Pancreas (tissue), 10 donors: ENCODE measurements around the gene DOCK1. TPM values are rescaled to one million over a fixed set of nuclear protein-coding genes. Genes with fewer than 3 reads are reported as not detected.
A peak's percentile ranks its signal among the peaks of the same experiment; 100 is the strongest.

ENCODE experiments used
- ATAC-seq, 4 donors: fragments of 200-7000 bp; cut with Tn5 transposase; one replicate each; pipeline versions ENCODE4 v1.8.0 to v1.9.1; 2020; ENCODE audit warnings: mild to moderate bottlenecking in 4 of 4, moderate library complexity in 4 of 4
- DNase-seq, 6 donors: peaks; one replicate each; pipeline ENCODE4 v3.0.0-alpha.2; 2020
- FAIRE-seq: peaks from 2 replicates; lab custom pipeline; 2012; peaks lifted over from hg19 to GRCh38; lab: Jason Lieb, UNC
- H3K27ac ChIP-seq, 4 donors: fragments of 200-600 bp; sonication (generic); 1 replicate in 3 of 4; 2 replicates in 1 of 4; pipeline versions ENCODE4 v1.5.0 to v1.8.0; 2020
- H3K27me3 ChIP-seq, 4 donors: fragments of 200-600 bp; one replicate each; pipeline ENCODE4 v1.8.0; 2021
- H3K36me3 ChIP-seq, 3 donors: fragments of 200-600 bp; sonication (generic) in 1 of 3; one replicate each; pipeline versions ENCODE4 v1.5.0 to v1.8.0; 2020 to 2021
- H3K4me1 ChIP-seq, 3 donors: fragments of 200-600 bp; one replicate each; pipeline ENCODE4 v1.8.0; 2021
- H3K4me3 ChIP-seq, 4 donors: fragments of 200-600 bp; sonication (generic) in 2 of 4; one replicate each; pipeline versions ENCODE4 v1.5.0 to v1.8.0; 2020 to 2021
- H3K9me3 ChIP-seq, 4 donors: fragments of 200-600 bp; one replicate each; pipeline ENCODE4 v1.8.0; 2021
- WGBS, 2 donors: extraction: QIAGEN DNeasy Blood & Tissue Kit; methylation state at CpG; one replicate each; pipeline ENCODE4 v1.1.7; 2013; 5-methylcytosine and 5-hydroxymethylcytosine counted together
- intact Hi-C, 3 donors: fragments of 100-400 bp; cut with DNase I; formaldehyde crosslinking; loops; one replicate each; pipeline versions ENCODE4 v1.11.1 to v1.14.2; 2022
- polyA plus RNA-seq, 2 donors: library from polyadenylated mRNA; stranded (reverse); fragments of 200-250 nt; gene quantifications; one replicate each; pipeline ENCODE4 v1.2.3, GENCODE V29; 2013
- total RNA-seq, 6 donors: library from RNA; stranded (reverse); fragmentation: NEBNext Ultra II Directional in 4 of 6; extraction: Animal tissue kit (Norgen Biotek cat#: 25700) in 4 of 6; gene quantifications; one replicate each; pipeline versions ENCODE4 v1.2.1 to v1.2.4, GENCODE V29; 2021 to 2023
- TF ChIP-seq, protein P1 (sequence below), 4 donors: fragments of 200-600 bp; sonication (generic) in 3 of 4; IDR thresholded peaks; one replicate each; pipeline versions ENCODE4 v1.5.0 to v1.8.0; 2021; ENCODE audit warnings: antibody characterized with exemption in 4 of 4
- donor health status: healthy with polysubstance abuse.
- donor health status: DM: no; HTN: no; CAD: no; lungs with moderate emphysema.
- donor health status: DM: no; HTN: no; CAD: no.
- donor health status: control.
- donor health status: control.
- donor health status: Bipolar disorder and iron deficiency.
- donor health status: DM: yes; HTN: yes; CAD: no.
- donor health status: DM: no; HTN: no; CAD: no.
- donor health status: DM: no; HTN: no; CAD: no.
- donor health status: DM: yes; HTN: yes; CAD: no.

Gene DOCK1
- total and polyA plus RNA-seq, 8 donors = 12.1 to 38.6 (median 24.2) TPM

DNA sequence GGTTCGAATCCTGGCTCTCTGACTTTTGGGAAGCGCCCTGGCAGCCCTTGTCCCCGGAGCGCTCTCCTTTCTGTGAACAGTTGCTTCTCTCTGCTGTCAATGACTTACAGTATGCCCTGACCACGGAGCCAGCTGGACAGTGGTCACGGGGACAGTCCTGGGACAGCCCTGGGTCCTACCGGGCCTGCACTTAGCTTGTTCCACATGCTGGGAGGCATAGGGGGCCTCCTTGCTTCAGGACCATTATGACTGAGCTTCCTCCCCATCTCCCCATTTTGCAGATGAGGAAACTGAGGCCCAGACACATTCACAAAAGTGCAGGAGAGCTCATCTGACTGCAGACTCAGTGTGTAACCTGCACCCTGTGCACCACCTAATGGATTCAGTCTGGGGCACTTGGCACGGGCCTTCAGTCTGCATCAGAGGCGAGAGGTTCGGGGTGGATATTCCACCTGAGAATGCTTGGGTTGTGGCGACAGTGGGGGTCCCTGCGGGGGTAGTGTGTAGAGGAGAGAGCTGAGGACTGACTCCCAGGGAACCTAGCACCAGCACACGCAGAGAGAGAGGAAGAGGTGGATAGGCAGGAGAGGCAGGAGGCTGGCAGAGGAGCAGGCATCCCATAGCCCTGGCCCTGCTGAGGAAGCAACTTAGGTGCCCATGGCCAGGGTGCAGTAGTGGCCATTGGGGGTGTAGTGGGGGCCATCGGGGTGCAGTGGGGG lies 1.6 kb downstream of the DOCK1 start:
- DNase-seq = no peak
- Histone ChIP-seq H3K9me3 (no peaks in the 10 kb centered on the region), H3K27ac (no peak overlapping the region), H3K4me3 (peak overlapping the region in 2 of 4 donors; percentile 84 to 92), H3K27me3 (no peaks in the 10 kb centered on the region), H3K36me3 (no peaks in the 10 kb centered on the region), H3K4me1 (peaks cover 0 to 11% (median 0%) of the 10 kb centered on the region in 3 donors)
- intact Hi-C loops = no loop called here
- TF ChIP-seq, protein P1, sequence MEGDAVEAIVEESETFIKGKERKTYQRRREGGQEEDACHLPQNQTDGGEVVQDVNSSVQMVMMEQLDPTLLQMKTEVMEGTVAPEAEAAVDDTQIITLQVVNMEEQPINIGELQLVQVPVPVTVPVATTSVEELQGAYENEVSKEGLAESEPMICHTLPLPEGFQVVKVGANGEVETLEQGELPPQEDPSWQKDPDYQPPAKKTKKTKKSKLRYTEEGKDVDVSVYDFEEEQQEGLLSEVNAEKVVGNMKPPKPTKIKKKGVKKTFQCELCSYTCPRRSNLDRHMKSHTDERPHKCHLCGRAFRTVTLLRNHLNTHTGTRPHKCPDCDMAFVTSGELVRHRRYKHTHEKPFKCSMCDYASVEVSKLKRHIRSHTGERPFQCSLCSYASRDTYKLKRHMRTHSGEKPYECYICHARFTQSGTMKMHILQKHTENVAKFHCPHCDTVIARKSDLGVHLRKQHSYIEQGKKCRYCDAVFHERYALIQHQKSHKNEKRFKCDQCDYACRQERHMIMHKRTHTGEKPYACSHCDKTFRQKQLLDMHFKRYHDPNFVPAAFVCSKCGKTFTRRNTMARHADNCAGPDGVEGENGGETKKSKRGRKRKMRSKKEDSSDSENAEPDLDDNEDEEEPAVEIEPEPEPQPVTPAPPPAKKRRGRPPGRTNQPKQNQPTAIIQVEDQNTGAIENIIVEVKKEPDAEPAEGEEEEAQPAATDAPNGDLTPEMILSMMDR (IDR thresholded peaks at IDR 0.05) = no peak
- FAIRE-seq = no peak
- no peak for ATAC-seq
- WGBS, 2 donors = 92 to 94% methylated on average over 14 of the region's 14 CpGs

DNA sequence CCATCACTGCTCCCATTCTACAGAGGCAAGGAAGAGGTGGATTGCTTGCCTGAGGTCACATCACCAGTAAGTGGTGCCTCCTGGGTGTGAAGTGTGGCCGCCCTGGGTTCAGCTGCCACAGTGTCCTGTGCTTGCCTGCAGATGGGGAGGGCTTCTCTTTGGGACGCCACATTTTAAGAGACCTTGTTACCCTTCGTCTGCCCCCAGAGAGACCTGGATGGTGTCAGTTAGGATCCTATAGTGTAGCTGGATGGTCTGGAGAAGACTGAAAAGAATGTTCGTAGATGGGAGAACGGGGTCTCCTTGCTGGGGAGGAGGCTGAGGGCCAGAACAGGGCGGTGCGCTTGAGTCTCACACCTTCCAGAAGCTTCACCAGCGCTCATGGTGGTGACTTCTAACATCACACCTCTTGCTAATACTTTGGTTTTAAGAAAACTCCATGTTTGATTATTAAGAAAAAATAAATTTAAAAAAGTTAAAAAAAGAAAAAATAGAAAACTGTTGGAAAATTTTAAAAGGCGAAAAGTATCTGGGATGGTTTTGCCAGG lies 2.3 kb downstream of the DOCK1 start:
- H3K4me3 ChIP-seq = no peak overlapping the region
- ATAC-seq (no peak), DNase-seq (no peak), FAIRE-seq (no peak)
- intact Hi-C loops = no loop called here
- H3K27ac ChIP-seq = no peak overlapping the region
- 95 to 98% methylated on average over 9 of the region's 9 CpGs for WGBS, 2 donors
- H3K27me3 ChIP-seq = no peaks in the 10 kb centered on the region
- no peaks in the 10 kb centered on the region for H3K36me3 ChIP-seq
- no peaks in the 10 kb centered on the region for H3K9me3 ChIP-seq
- TF ChIP-seq, protein P1 (IDR thresholded peaks at IDR 0.05) = no peak
- H3K4me1 ChIP-seq = peaks cover 0 to 11% (median 0%) of the 10 kb centered on the region in 3 donors

DNA sequence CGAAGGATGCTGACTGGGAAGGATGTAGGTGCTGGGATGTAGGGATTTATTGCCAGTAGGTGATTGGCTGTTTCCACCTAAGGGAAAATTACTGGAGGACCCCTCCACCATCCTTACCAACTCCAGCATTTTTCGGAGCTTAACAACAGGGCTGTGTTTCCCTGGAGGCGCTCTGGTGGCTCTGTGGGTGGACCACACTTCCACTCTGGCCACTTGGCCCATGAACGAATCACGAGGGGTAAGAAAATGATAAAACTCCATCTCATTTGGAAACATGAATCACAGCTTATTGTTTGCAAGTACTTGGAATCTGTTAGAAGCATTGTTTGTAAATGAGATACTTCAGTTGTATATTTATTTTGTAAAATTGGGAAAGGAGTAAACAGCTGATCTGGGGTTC lies 3.0 kb downstream of the DOCK1 start:
- WGBS, 2 donors = 87 to 90% methylated on average over 5 of the region's 5 CpGs
- FAIRE-seq = no peak

DNA sequence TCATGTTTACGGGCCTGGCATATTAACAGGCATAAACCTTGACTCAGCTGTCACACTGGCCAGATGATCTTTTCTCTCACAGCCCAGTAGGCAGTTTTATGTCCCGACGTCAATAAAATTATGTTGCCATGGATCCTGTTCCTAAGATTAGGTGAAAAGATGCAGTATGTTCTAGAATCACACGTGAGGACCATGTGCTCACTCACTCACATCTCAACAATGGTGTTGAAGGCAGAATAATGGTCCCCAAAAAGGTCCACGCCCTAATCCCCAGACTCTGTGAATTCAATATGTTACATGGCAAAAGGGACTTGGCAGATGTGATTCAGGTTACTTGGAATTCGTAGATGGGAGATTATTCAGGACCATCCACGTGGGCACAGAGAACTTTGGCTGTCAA lies 3.5 kb downstream of the DOCK1 start:
- H3K9me3 ChIP-seq = no peaks in the 10 kb centered on the region
- intact Hi-C loops = no loop called here
- DNase-seq (no peak), FAIRE-seq (no peak), ATAC-seq (no peak)
- TF ChIP-seq, protein P1 (IDR thresholded peaks at IDR 0.05) = no peak
- 65 to 67% methylated on average over 7 of the region's 7 CpGs for WGBS, 2 donors
- H3K27me3 ChIP-seq = no peaks in the 10 kb centered on the region
- no peak overlapping the region for H3K27ac ChIP-seq
- no peaks in the 10 kb centered on the region for H3K36me3 ChIP-seq
- no peak overlapping the region for H3K4me3 ChIP-seq
- H3K4me1 ChIP-seq = peaks cover 0 to 11% (median 0%) of the 10 kb centered on the region in 3 donors

More for the DNA sequence above, 3.0 kb downstream of the DOCK1 start:
- TF ChIP-seq, protein P1 (IDR thresholded peaks at IDR 0.05) = no peak
- H3K4me1 ChIP-seq = peaks cover 0 to 11% (median 0%) of the 10 kb centered on the region in 3 donors
- H3K4me3 ChIP-seq = no peak overlapping the region
- ATAC-seq (no peak), DNase-seq (no peak)
- intact Hi-C loops = no loop called here
- no peaks in the 10 kb centered on the region for H3K9me3 ChIP-seq
- H3K27ac ChIP-seq = no peak overlapping the region
- H3K27me3 ChIP-seq = no peaks in the 10 kb centered on the region
- H3K36me3 ChIP-seq = no peaks in the 10 kb centered on the region

DNA sequence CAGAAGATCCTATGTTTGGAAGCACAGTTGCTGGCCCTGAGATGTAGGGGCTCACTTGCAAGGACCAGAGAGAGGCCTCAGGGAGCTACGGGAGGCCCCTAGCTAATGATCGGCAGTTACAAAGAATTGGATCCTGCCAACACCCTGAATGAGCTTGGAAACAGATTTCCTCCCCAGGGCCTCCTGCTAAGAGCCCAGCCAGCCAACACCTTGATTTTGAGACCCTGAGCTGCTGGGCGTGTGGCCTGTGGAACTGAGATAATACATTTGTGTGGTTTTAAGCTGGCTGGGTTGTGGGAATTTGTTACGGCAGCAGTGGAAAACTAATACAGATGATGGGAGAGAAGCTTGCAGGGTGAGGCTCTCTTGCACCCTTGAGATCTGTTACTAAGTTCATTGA lies 3.9 kb downstream of the DOCK1 start:
- intact Hi-C loops = no loop called here

More for the DNA sequence above, 3.9 kb downstream of the DOCK1 start:
- peaks cover 0 to 9% (median 0%) of the 10 kb centered on the region in 3 donors for H3K4me1 ChIP-seq
- TF ChIP-seq, protein P1 (IDR thresholded peaks at IDR 0.05) = no peak
- H3K4me3 ChIP-seq = no peak overlapping the region
- H3K27me3 ChIP-seq = no peaks in the 10 kb centered on the region
- WGBS, 2 donors = 77 to 82% methylated on average over 4 of the region's 4 CpGs
- no peak for FAIRE-seq
- H3K36me3 ChIP-seq = no peaks in the 10 kb centered on the region
- ATAC-seq = no peak
- H3K9me3 ChIP-seq = no peaks in the 10 kb centered on the region
- DNase-seq = no peak
- H3K27ac ChIP-seq = no peak overlapping the region
